Neuronal stem cell (in vitro differentiated cells): ENCODE measurements around the gene NELL1.

ENCODE experiments used
- DNase-seq: peaks from one replicate; pipeline ENCODE4 v3.0.0-alpha.2; 2013; ENCODE audit warnings: low spot score
- H2AFZ ChIP-seq: one replicate; pipeline ENCODE4 v1.6.1; 2013; ENCODE audit warnings: mild to moderate bottlenecking, low read length, inconsistent platforms
- H2AK5ac ChIP-seq: 2 replicates; pipeline ENCODE4 v1.6.1; 2013; ENCODE audit warnings: low read depth, mild to moderate bottlenecking, inconsistent platforms, low read length, moderate library complexity, mixed read lengths
- H2BK120ac ChIP-seq: 2 replicates; pipeline ENCODE4 v1.6.1; 2013; ENCODE audit warnings: low read depth, mild to moderate bottlenecking, inconsistent platforms, low read length, moderate library complexity, mixed read lengths
- H2BK12ac ChIP-seq: one replicate; pipeline ENCODE4 v1.6.1; 2013; ENCODE audit warnings: low read length, inconsistent platforms
- H2BK15ac ChIP-seq: 2 replicates; pipeline ENCODE4 v1.6.1; 2013; ENCODE audit warnings: mild to moderate bottlenecking, low read length, inconsistent platforms, mixed read lengths
- H2BK5ac ChIP-seq: one replicate; pipeline ENCODE4 v1.6.1; 2013; ENCODE audit warnings: inconsistent platforms, mild to moderate bottlenecking, low read length, moderate library complexity
- H3K14ac ChIP-seq: one replicate; pipeline ENCODE4 v1.6.1; 2013; ENCODE audit warnings: low read length, inconsistent platforms
- H3K18ac ChIP-seq: 2 replicates; pipeline ENCODE4 v1.6.1; 2013; ENCODE audit warnings: low read length, inconsistent platforms
- H3K23ac ChIP-seq: 2 replicates; pipeline ENCODE4 v1.6.1; 2013; ENCODE audit warnings: low read depth, mild to moderate bottlenecking, mixed read lengths, low read length, inconsistent platforms; ENCODE audit not compliant: poor library complexity
- H3K27ac ChIP-seq: replicated peaks from 3 replicates; pipeline ENCODE4 v1.5.1; 2013; ENCODE audit warnings: low read length, inconsistent platforms
- H3K27me3 ChIP-seq, 3 experiments: 2 replicates each; pipeline ENCODE4 v1.6.1; 2013; ENCODE audit warnings: low read length in 3 of 3, mild to moderate bottlenecking in 2 of 3, inconsistent platforms in 1 of 3, low read depth in 1 of 3, mixed read lengths in 1 of 3, moderate library complexity in 1 of 3; ENCODE audit not compliant: control insufficient read depth in 3 of 3, insufficient read depth in 3 of 3
- H3K36me3 ChIP-seq, 2 donors: replicated peaks in 1 of 2; 2 replicates each; pipeline ENCODE4 v1.6.1; 2013; ENCODE audit warnings: low read length in 2 of 2; ENCODE audit not compliant: control insufficient read depth in 2 of 2, insufficient read depth in 2 of 2
- H3K4ac ChIP-seq: 2 replicates; pipeline ENCODE4 v1.6.1; 2013; ENCODE audit warnings: inconsistent platforms, mild to moderate bottlenecking, low read length, moderate library complexity
- H3K4me1 ChIP-seq, 2 donors: 1 replicate in 1 of 2; 2 replicates in 1 of 2; pipeline ENCODE4 v1.6.1; 2013; ENCODE audit warnings: low read length in 2 of 2, low read depth in 1 of 2; ENCODE audit not compliant: control insufficient read depth in 2 of 2, insufficient read depth in 1 of 2
- H3K4me2 ChIP-seq: one replicate; pipeline ENCODE4 v1.6.1; 2013; ENCODE audit warnings: mild to moderate bottlenecking, low read length, inconsistent platforms; ENCODE audit not compliant: insufficient read depth, poor library complexity, severe bottlenecking
- H3K4me3 ChIP-seq, 2 donors: 2 replicates each; pipeline ENCODE4 v1.5.1; 2013; ENCODE audit warnings: low read length in 2 of 2, mild to moderate bottlenecking in 2 of 2, inconsistent platforms in 1 of 2, moderate library complexity in 1 of 2
- H3K79me1 ChIP-seq: one replicate; pipeline ENCODE4 v1.6.1; 2013; ENCODE audit warnings: low read depth, mild to moderate bottlenecking, inconsistent platforms, low read length, moderate library complexity
- H3K9ac ChIP-seq: one replicate; pipeline ENCODE4 v1.6.1; 2013; ENCODE audit warnings: mild to moderate bottlenecking, low read depth, low read length, inconsistent platforms; ENCODE audit not compliant: poor library complexity
- H3K9me3 ChIP-seq, 2 donors: replicated peaks in 1 of 2; 2 replicates each; pipeline versions ENCODE3 to v1.6.1; 2013; ENCODE audit warnings: low read length in 2 of 2, mild to moderate bottlenecking in 2 of 2, inconsistent platforms in 1 of 2, low read depth in 1 of 2, mixed read lengths in 1 of 2, moderate library complexity in 1 of 2; ENCODE audit not compliant: control insufficient read depth in 2 of 2, insufficient read depth in 1 of 2
- H4K8ac ChIP-seq: one replicate; pipeline ENCODE4 v1.6.1; 2013; ENCODE audit warnings: low read depth, mild to moderate bottlenecking, inconsistent platforms, low read length, moderate library complexity
- H4K91ac ChIP-seq: one replicate; pipeline ENCODE4 v1.6.1; 2013; ENCODE audit warnings: low read length, low read depth, mild to moderate bottlenecking, inconsistent platforms; ENCODE audit not compliant: poor library complexity
- WGBS, 2 donors: extraction: QIAGEN DNeasy Blood & Tissue Kit; methylation state at CpG; one replicate each; pipeline ENCODE4 v1.1.7; 2013; ENCODE audit warnings: missing lambda C conversion rate in 2 of 2, mixed read lengths in 1 of 2; ENCODE audit not compliant: insufficient read length in 2 of 2, insufficient replicate concordance in 1 of 2; ENCODE audit errors: extremely low coverage in 2 of 2; 5-methylcytosine and 5-hydroxymethylcytosine counted together

NELL1 gene

DNA sequence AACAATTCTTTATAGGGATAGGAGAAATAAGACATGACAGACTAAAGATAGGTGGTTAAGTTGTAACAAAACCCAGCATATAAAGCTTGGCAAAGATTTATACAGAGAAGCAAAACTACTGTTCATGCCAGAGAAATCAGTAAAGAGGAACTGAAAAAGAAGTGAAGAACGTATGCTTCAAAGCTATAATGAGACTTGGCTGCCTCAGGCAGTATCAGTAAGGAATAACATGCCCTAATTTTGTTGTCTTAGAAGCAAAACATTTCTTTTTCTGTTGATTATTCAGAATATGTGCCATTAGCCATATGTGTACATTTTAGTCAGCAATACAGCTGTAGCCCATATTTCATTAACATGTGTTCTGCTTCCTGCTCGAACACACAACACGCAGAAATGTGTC lies 403.2 kb downstream of the NELL1 start:
- Histone ChIP-seq H2BK15ac (no peak overlapping the region), H4K91ac (no peak overlapping the region), H2AK5ac (no peak overlapping the region), H2BK5ac (no peak overlapping the region), H3K27ac (no peak overlapping the region), H3K9me3 (no peaks in the 10 kb centered on the region), H3K4me3 (no peak overlapping the region), H3K79me1 (no peaks in the 10 kb centered on the region), H3K9ac (no peak overlapping the region), H3K4me2 (no peak overlapping the region), H2BK12ac (no peak overlapping the region), H2AFZ (no peak overlapping the region), H2BK120ac (no peak overlapping the region), H3K4me1 (peaks cover 0 to 9% of the 10 kb centered on the region in 2 donors), H3K23ac (no peak overlapping the region), H3K27me3 (no peaks in the 10 kb centered on the region), H4K8ac (no peak overlapping the region), H3K14ac (no peak overlapping the region), H3K36me3 (no peaks in the 10 kb centered on the region), H3K18ac (no peak overlapping the region), H3K4ac (no peak overlapping the region)
- no peak for DNase-seq
- WGBS, 2 donors = no CpG with 5 or more reads among the region's 3 CpGs

DNA sequence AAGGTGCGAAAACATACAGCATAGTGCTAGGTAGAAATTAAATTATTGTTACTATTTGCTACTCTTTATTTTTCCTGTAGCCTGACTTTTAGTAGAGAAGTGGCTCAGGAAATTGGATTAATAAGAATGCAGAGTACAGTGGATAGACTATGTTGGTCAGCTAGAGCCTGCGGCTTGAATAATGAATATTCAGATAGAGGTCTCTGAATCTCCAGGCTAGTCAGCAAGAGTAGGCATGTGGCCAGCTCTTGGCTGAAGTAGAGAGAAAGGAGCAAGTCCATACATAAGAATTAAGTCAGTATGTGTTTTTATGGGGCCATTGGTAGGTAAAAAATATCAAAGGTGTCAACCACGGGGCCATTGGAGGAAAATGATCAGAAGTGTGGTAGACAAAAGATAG lies 413.5 kb downstream of the NELL1 start:
- Histone ChIP-seq H3K4me3 (no peak overlapping the region), H3K9me3 (no peaks in the 10 kb centered on the region), H3K4me1 (no peaks in the 10 kb centered on the region), H3K27me3 (no peaks in the 10 kb centered on the region), H4K91ac (no peak overlapping the region), H3K14ac (no peak overlapping the region), H3K23ac (no peak overlapping the region), H2AFZ (no peak overlapping the region), H4K8ac (no peak overlapping the region), H2BK5ac (no peak overlapping the region), H3K79me1 (no peaks in the 10 kb centered on the region), H3K4me2 (no peak overlapping the region), H2AK5ac (no peak overlapping the region), H3K4ac (no peak overlapping the region), H3K27ac (no peak overlapping the region), H2BK12ac (no peak overlapping the region), H3K36me3 (no peaks in the 10 kb centered on the region), H3K18ac (no peak overlapping the region), H2BK15ac (no peak overlapping the region), H2BK120ac (no peak overlapping the region), H3K9ac (no peak overlapping the region)
- DNase-seq = no peak
- WGBS, 2 donors = no CpG with 5 or more reads among the region's 3 CpGs

DNA sequence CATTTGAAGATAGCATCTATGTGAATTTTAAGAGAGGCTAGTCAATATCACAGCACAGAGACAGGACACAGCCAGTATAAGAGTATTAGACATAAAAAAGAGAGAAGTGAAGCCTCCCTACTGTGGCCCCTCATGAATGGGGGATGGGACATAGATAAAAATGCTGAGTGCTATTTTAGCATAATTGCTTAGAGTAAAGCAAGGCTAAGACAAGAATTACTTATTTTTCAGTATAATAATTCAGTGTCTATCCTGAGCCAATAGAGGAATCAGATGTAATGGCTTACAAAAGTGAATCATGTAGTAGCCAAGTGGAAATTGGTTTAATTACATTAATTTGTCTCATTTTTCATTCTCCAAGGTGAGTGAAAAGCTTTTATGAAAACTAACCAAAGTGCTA lies 419.5 kb downstream of the NELL1 start:
- no peak overlapping the region for H3K4ac ChIP-seq
- H3K18ac ChIP-seq = no peak overlapping the region
- no peak for DNase-seq
- H2BK120ac ChIP-seq = no peak overlapping the region
- no peak overlapping the region for H2BK15ac ChIP-seq
- H3K4me1 ChIP-seq = no peaks in the 10 kb centered on the region
- no peak overlapping the region for H4K8ac ChIP-seq
- no peak overlapping the region for H3K9ac ChIP-seq
- H2BK5ac ChIP-seq = no peak overlapping the region
- no peaks in the 10 kb centered on the region for H3K9me3 ChIP-seq
- no peak overlapping the region for H2AFZ ChIP-seq
- H3K79me1 ChIP-seq = no peaks in the 10 kb centered on the region
- H2AK5ac ChIP-seq = no peak overlapping the region
- no peaks in the 10 kb centered on the region for H3K27me3 ChIP-seq
- no peaks in the 10 kb centered on the region for H3K36me3 ChIP-seq
- H2BK12ac ChIP-seq = no peak overlapping the region
- no peak overlapping the region for H3K23ac ChIP-seq
- no peak overlapping the region for H3K14ac ChIP-seq
- no peak overlapping the region for H3K4me3 ChIP-seq
- H4K91ac ChIP-seq = no peak overlapping the region
- no peak overlapping the region for H3K27ac ChIP-seq
- H3K4me2 ChIP-seq = no peak overlapping the region

DNA sequence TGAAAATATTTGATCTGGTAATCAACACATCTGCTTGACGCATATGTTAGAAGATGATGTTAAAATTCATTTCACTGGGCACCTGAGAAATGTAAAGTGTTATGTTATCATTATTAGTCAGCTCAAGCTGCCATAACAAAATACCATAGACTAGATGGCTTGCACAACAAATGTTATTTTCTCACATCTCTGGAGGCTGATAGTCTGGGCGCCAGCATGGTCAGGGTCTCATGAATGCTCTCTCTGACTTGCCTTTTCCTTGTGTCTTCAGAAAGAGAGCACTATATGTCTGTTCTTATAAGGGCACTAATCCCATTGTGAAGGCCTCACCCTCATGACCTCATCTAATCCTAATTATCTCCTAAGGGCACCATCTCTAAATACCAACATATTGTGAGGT lies 435.3 kb downstream of the NELL1 start:
- Histone ChIP-seq H3K4me1 (no peaks in the 10 kb centered on the region), H4K91ac (no peak overlapping the region), H3K23ac (no peak overlapping the region), H2BK5ac (no peak overlapping the region), H2BK12ac (no peak overlapping the region), H3K27me3 (no peaks in the 10 kb centered on the region), H3K9me3 (no peaks in the 10 kb centered on the region), H2BK15ac (no peak overlapping the region), H3K4me3 (no peak overlapping the region), H4K8ac (no peak overlapping the region), H2AK5ac (no peak overlapping the region), H2BK120ac (no peak overlapping the region), H2AFZ (no peak overlapping the region), H3K27ac (no peak overlapping the region), H3K14ac (no peak overlapping the region), H3K4ac (no peak overlapping the region), H3K4me2 (no peak overlapping the region), H3K9ac (no peak overlapping the region), H3K79me1 (no peaks in the 10 kb centered on the region), H3K18ac (no peak overlapping the region), H3K36me3 (no peaks in the 10 kb centered on the region)
- DNase-seq = no peak
- WGBS, 2 donors = no CpG with 5 or more reads among the region's 2 CpGs
